B cell (primary cell): ENCODE data around the gene MBP. TPM values are rescaled to one million over a fixed set of nuclear protein-coding genes. Genes with fewer than 3 reads are reported as not detected.
A peak's percentile ranks its signal among the peaks of the same experiment; 100 is the strongest.

Source experiments
- ATAC-seq: fragments of 200-7000 bp; cut with Tn5 transposase; one replicate; pipeline ENCODE4 v1.10.0; 2021; ENCODE audit warnings: low read depth, mild to moderate bottlenecking, moderate number of reproducible peaks, moderate library complexity
- CTCF ChIA-PET: fragments of 350-600 bp; sonication (Branson Sonifier 250); formaldehyde crosslinking; loops from one replicate; lab custom pipeline; 2021; ENCODE audit warnings: antibody characterized with exemption, inconsistent platforms; lab: Charles Lee
- POLR2A ChIA-PET: fragments of 350-600 bp; sonication (Branson Sonifier 250); formaldehyde crosslinking; loops from one replicate; lab custom pipeline; 2021; ENCODE audit warnings: antibody characterized with exemption; lab: Charles Lee
- DNase-seq: peaks from one replicate; pipeline ENCODE4 v3.0.0; 2013
- H2AFZ ChIP-seq: 2 replicates; pipeline ENCODE4 v1.6.1; 2012; ENCODE audit warnings: mild to moderate bottlenecking, low read depth, low read length; ENCODE audit not compliant: insufficient read depth, poor library complexity, severe bottlenecking
- H3K27ac ChIP-seq, 2 donors: 1 replicate in 1 of 2; 2 replicates in 1 of 2; pipeline ENCODE4 v1.5.1; 2012 to 2013; ENCODE audit warnings: low read length in 2 of 2, mild to moderate bottlenecking in 2 of 2, moderate library complexity in 1 of 2
- H3K27me3 ChIP-seq, 4 experiments: fragments of 200-600 bp in 1 of 4; sonication (generic) in 1 of 4; replicated peaks in 1 of 4; 1 replicate in 2 of 4; 2 replicates in 2 of 4; pipeline versions ENCODE4 v1.6.1 to v1.7.0; 2013 to 2016; ENCODE audit warnings: low read length in 3 of 4, mild to moderate bottlenecking in 2 of 4, mixed read lengths in 1 of 4, moderate library complexity in 1 of 4; ENCODE audit not compliant: insufficient read depth in 4 of 4, control insufficient read depth in 3 of 4; ENCODE audit errors: control extremely low read depth in 1 of 4
- H3K36me3 ChIP-seq, 2 experiments: replicated peaks in 1 of 2; 1 replicate in 1 of 2; 2 replicates in 1 of 2; pipeline versions ENCODE4 v1.6.1 to v1.7.1; 2013; ENCODE audit warnings: low read length in 1 of 2; ENCODE audit not compliant: insufficient read depth in 2 of 2, control insufficient read depth in 1 of 2; ENCODE audit errors: control extremely low read depth in 1 of 2, extremely low read depth in 1 of 2
- H3K4me1 ChIP-seq, 2 donors: fragments of 200-600 bp in 1 of 2; sonication (generic) in 1 of 2; 1 replicate in 1 of 2; 2 replicates in 1 of 2; pipeline versions ENCODE4 v1.5.1 to v1.6.1; 2013 to 2017; ENCODE audit warnings: low read length in 2 of 2; ENCODE audit not compliant: control insufficient read depth in 2 of 2, insufficient read depth in 2 of 2
- H3K4me2 ChIP-seq: replicated peaks from 2 replicates; pipeline ENCODE3; 2012; ENCODE audit warnings: mild to moderate bottlenecking, low read depth, low read length; ENCODE audit not compliant: poor library complexity, severe bottlenecking
- H3K4me3 ChIP-seq, 5 experiments: fragments of 200-600 bp in 1 of 5; sonication (generic) in 1 of 5; 1 replicate in 3 of 5; 2 replicates in 2 of 5; pipeline versions ENCODE4 v1.5.1 to v1.7.0; 2011 to 2016; ENCODE audit warnings: low read length in 4 of 5, mild to moderate bottlenecking in 4 of 5, low read depth in 2 of 5, control low read depth in 1 of 5, moderate library complexity in 1 of 5; ENCODE audit not compliant: insufficient read depth in 1 of 5; ENCODE audit errors: control extremely low read depth in 1 of 5, extremely low read depth in 1 of 5
- H3K79me2 ChIP-seq: fragments of 200-600 bp; sonication (generic); one replicate; pipeline ENCODE4 v1.6.0; 2016; ENCODE audit warnings: low read length; ENCODE audit not compliant: control insufficient read depth, insufficient read depth
- H3K9ac ChIP-seq: fragments of 200-600 bp; sonication (generic); 2 replicates; pipeline ENCODE4 v1.6.1; 2017; ENCODE audit warnings: mild to moderate bottlenecking, low read length, moderate library complexity
- H3K9me3 ChIP-seq, 3 donors: one replicate each; pipeline versions ENCODE4 v1.6.1 to v1.7.1; 2013; ENCODE audit warnings: low read length in 2 of 3; ENCODE audit not compliant: control insufficient read depth in 2 of 3, insufficient read depth in 1 of 3; ENCODE audit errors: control extremely low read depth in 1 of 3
- H4K20me1 ChIP-seq: 2 replicates; pipeline ENCODE4 v1.6.0; 2012; ENCODE audit warnings: mild to moderate bottlenecking, low read length; ENCODE audit not compliant: insufficient read depth, control insufficient read depth, poor library complexity, severe bottlenecking
- H3K27ac Mint-ChIP-seq: one replicate; pipeline ENCODE4 v1.8.0; 2021; ENCODE audit warnings: mixed read lengths
- H3K27me3 Mint-ChIP-seq: one replicate; pipeline ENCODE4 v1.8.0; 2021; ENCODE audit warnings: mixed read lengths
- H3K4me1 Mint-ChIP-seq: one replicate; pipeline ENCODE4 v1.8.0; 2021; ENCODE audit warnings: mixed read lengths
- H3K4me3 Mint-ChIP-seq: one replicate; pipeline ENCODE4 v1.8.0; 2021; ENCODE audit warnings: mixed read lengths
- H3K9me3 Mint-ChIP-seq: one replicate; pipeline ENCODE4 v1.8.0; 2022; ENCODE audit warnings: mixed read lengths; ENCODE audit not compliant: insufficient read depth
- EZH2 ChIP-seq: IDR thresholded peaks from 2 replicates; pipeline ENCODE4 v1.6.1; 2012; ENCODE audit warnings: borderline replicate concordance, low read depth, mild to moderate bottlenecking, moderate library complexity, low read length; ENCODE audit not compliant: insufficient read depth, poor library complexity, severe bottlenecking
- WGBS: methylation state at CpG from one replicate; pipeline ENCODE4 v1.1.5; 2013; ENCODE audit warnings: missing lambda C conversion rate; ENCODE audit not compliant: insufficient coverage; 5-methylcytosine and 5-hydroxymethylcytosine counted together
- intact Hi-C: fragments of 100-400 bp; cut with micrococcal nuclease; formaldehyde crosslinking; loops from one replicate; pipeline ENCODE4 v1.10.0; 2022
- polyA plus RNA-seq: library from polyadenylated mRNA; depleted of rRNA; stranded (reverse); fragments of >200 nt; gene quantifications from 2 replicates; pipeline ENCODE4 v1.2.3, GENCODE V29; 2012
- total RNA-seq, 2 donors: library from RNA; stranded (reverse); fragments of 120-200 nt in 1 of 2; gene quantifications; 1 replicate in 1 of 2; 2 replicates in 1 of 2; pipeline versions ENCODE4 v1.2.3 to v1.2.4, GENCODE V29; 2013 to 2022
- TF ChIP-seq, protein P1 (sequence below): fragments of 200-600 bp; IDR thresholded peaks from one replicate; pipeline ENCODE4 v1.8.0; 2022; ENCODE audit warnings: antibody characterized with exemption, mild to moderate bottlenecking

The MBP gene
- total and polyA plus RNA-seq, 2 donors (not counting 1 experiment from before 2014, with no cell fraction given) = 30.1 to 192 TPM

DNA sequence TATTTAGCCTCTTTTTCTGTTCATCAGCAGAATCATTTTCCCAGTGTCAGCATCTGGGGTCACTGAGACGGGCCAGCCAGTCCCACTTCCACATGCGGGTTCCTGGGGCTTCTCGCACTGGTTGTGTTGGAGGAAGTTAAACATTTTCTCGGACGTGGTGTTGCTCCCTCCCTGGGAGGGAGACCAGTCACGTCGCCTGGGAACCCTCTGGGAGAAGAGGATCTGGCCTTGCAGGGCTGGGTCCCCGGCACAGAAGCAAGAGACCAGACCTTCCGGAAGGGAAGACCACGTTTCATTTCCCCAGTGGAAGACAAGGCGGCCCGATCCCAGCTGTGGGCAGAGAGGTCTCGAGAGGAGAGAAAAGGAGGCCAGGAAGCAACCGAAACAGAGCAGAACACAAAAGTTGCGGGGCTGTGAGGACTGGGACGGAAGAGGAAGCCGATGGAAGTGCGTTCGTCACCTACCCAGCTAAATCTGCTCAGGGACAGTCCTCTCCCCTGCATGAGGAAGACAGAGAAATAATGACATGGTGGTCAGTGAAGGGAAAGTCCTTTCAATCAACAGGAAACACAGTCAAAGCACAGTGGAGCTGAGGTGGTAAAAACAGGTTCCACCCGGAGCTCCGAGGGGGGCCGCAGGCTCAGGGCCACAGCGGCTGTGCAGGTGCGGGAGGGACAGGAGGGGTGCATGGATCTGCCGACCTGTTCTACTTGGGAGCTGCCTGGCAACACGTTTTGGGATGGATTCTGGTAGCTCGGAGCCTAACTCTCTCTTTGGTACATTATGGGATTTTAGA, 144.4 kb downstream of the MBP start:
- ATAC-seq = no peak

DNA sequence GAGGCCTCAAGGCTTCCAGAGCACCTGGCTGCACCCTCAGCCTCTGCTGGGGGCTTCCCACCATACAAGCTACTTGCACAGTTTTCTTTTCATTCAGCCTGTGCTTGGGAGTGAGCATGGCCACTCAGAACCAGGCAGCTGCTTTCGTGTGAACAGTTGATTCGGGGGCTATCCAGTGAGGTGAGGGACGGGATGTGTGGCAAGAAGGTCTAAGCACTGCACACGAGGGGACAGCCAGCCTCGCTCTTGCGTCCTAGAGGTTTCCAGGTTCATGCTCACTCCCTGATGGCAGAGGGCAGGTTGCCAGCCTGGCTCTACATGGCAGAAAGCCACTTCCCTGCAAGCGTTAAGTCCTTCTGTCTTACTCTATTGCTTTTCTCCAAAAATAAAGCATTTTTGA, 146.2 kb downstream of the MBP start:
- no peak for ATAC-seq
- H3K9me3 Mint-ChIP-seq = no peaks in the 10 kb centered on the region
- H3K27me3 ChIP-seq = no peaks in the 10 kb centered on the region
- no peaks in the 10 kb centered on the region for H3K79me2 ChIP-seq
- H3K4me1 Mint-ChIP-seq = peaks cover 46% of the 10 kb centered on the region
- ChIA-PET CTCF (interaction anchor here (0.6 to 13.3 kb wide), 9 partner anchors 9 to 314 kb away, joined by 3 to 359 read pairs (median 8); no protein-coding TSS in a partner anchor), POLR2A (no interaction called here)
- no peak overlapping the region for H3K4me3 ChIP-seq
- H3K27ac ChIP-seq = no peak overlapping the region
- no peak overlapping the region for H2AFZ ChIP-seq
- no peaks in the 10 kb centered on the region for H3K9me3 ChIP-seq
- no peak overlapping the region for H3K27ac Mint-ChIP-seq
- no peak overlapping the region for H3K9ac ChIP-seq
- 95% methylated on average over 6 of the region's 7 CpGs for WGBS
- no peaks in the 10 kb centered on the region for H3K27me3 Mint-ChIP-seq
- TF ChIP-seq, protein P1, sequence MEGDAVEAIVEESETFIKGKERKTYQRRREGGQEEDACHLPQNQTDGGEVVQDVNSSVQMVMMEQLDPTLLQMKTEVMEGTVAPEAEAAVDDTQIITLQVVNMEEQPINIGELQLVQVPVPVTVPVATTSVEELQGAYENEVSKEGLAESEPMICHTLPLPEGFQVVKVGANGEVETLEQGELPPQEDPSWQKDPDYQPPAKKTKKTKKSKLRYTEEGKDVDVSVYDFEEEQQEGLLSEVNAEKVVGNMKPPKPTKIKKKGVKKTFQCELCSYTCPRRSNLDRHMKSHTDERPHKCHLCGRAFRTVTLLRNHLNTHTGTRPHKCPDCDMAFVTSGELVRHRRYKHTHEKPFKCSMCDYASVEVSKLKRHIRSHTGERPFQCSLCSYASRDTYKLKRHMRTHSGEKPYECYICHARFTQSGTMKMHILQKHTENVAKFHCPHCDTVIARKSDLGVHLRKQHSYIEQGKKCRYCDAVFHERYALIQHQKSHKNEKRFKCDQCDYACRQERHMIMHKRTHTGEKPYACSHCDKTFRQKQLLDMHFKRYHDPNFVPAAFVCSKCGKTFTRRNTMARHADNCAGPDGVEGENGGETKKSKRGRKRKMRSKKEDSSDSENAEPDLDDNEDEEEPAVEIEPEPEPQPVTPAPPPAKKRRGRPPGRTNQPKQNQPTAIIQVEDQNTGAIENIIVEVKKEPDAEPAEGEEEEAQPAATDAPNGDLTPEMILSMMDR = no peak
- TF ChIP-seq EZH2 = no peak
- H3K4me3 Mint-ChIP-seq = no peak overlapping the region
- intact Hi-C loops = no loop called here
- peaks cover 19 to 45% of the 10 kb centered on the region in 2 donors for H3K4me1 ChIP-seq
- DNase-seq = no peak
- H3K36me3 ChIP-seq = no peaks in the 10 kb centered on the region
- H4K20me1 ChIP-seq = no peaks in the 10 kb centered on the region
- no peak overlapping the region for H3K4me2 ChIP-seq

More for the DNA sequence above, 144.4 kb downstream of the MBP start:
- no peaks in the 10 kb centered on the region for H3K27me3 ChIP-seq
- 85% methylated on average over 23 of the region's 27 CpGs for WGBS
- TF ChIP-seq EZH2 = no peak
- TF ChIP-seq, protein P1 = no peak
- DNase-seq = no peak
- H3K36me3 ChIP-seq = no peaks in the 10 kb centered on the region
- H3K79me2 ChIP-seq = no peaks in the 10 kb centered on the region
- H4K20me1 ChIP-seq = no peaks in the 10 kb centered on the region
- ChIA-PET CTCF (interaction anchor here (1.3 to 5.5 kb wide), 3 partner anchors 12 to 187 kb away, joined by 3 to 35 read pairs (median 3); no protein-coding TSS in a partner anchor), POLR2A (no interaction called here)
- no peak overlapping the region for H3K9ac ChIP-seq
- peaks cover 30% of the 10 kb centered on the region for H3K4me1 Mint-ChIP-seq
- intact Hi-C loops = no loop called here
- H3K27ac Mint-ChIP-seq = peak overlapping the region; percentile 79
- H3K4me1 ChIP-seq = peaks cover under 1 to 27% of the 10 kb centered on the region in 2 donors
- no peaks in the 10 kb centered on the region for H3K9me3 ChIP-seq
- H3K4me3 ChIP-seq = peak overlapping the region in 1 of 5 experiments; percentile 4
- H3K4me2 ChIP-seq = peak overlapping the region; percentile 24
- no peaks in the 10 kb centered on the region for H3K9me3 Mint-ChIP-seq
- peak overlapping the region; percentile 69 for H3K4me3 Mint-ChIP-seq
- no peaks in the 10 kb centered on the region for H3K27me3 Mint-ChIP-seq
- no peak overlapping the region for H3K27ac ChIP-seq
- H2AFZ ChIP-seq = no peak overlapping the region
